HUES64 (cell line): Measurements from ENCODE around the gene SLC44A4. TPM values are rescaled to one million over a fixed set of nuclear protein-coding genes. Genes with fewer than 3 reads are reported as not detected.

Experiments
- H3K27ac ChIP-seq: 2 replicates; pipeline ENCODE4 v1.7.0; 2013; ENCODE audit warnings: low read depth, low read length, inconsistent platforms
- H3K27me3 ChIP-seq: 2 replicates; pipeline ENCODE4 v1.6.1; 2013; ENCODE audit warnings: mild to moderate bottlenecking, low read length; ENCODE audit not compliant: insufficient read depth
- H3K36me3 ChIP-seq: 2 replicates; pipeline ENCODE4 v1.6.1; 2013; ENCODE audit warnings: mild to moderate bottlenecking, low read length; ENCODE audit not compliant: insufficient read depth
- H3K4me1 ChIP-seq: 2 replicates; pipeline ENCODE4 v1.6.1; 2013; ENCODE audit warnings: mild to moderate bottlenecking, low read length, moderate library complexity; ENCODE audit not compliant: insufficient read depth
- H3K4me3 ChIP-seq: 2 replicates; pipeline ENCODE4 v1.5.1; 2013; ENCODE audit warnings: mild to moderate bottlenecking, low read length, moderate library complexity
- H3K9ac ChIP-seq: 2 replicates; pipeline ENCODE4 v1.6.1; 2013; ENCODE audit warnings: mild to moderate bottlenecking, low read depth, low read length
- H3K9me3 ChIP-seq: 2 replicates; pipeline ENCODE4 v1.6.1; 2013; ENCODE audit warnings: low read depth, low read length; ENCODE audit not compliant: insufficient read depth
- WGBS: fragments of 150-250, 120-280 bp; methylation state at CpG from one replicate; pipeline ENCODE4 v1.1.7; 2013; ENCODE audit warnings: missing lambda C conversion rate; 5-methylcytosine and 5-hydroxymethylcytosine counted together
- polyA plus RNA-seq, 2 experiments: library from polyadenylated mRNA; stranded (reverse); fragments of 50-300 nt; gene quantifications; one replicate each; pipeline ENCODE4 v1.2.3, GENCODE V29; 2013

SLC44A4 gene
- polyA plus RNA-seq (2013, experiment 1 of 2), result 0.50 TPM
- 0.82 TPM for polyA plus RNA-seq (2013, experiment 2 of 2)

DNA sequence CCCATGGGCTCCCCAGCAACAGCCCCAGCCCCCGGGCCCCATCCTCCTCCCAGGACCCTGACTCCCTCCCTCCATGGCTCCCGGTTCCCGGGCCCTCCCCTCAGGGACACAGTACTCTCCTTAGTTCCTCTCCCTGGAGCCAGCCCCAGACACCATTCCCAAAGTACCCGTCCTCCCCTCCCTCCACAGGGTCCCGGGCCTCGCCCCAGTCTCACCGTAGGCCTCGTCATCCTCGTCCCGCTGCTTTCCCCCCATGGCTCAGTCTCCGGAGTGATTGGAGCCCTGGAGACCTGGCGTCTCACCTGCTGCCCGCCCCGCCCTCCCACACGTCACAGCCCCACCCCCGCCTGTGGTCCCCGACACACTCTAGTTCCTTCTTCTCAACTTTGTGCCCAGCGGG lies at the start of gene SLC44A4:
Gene SLC44A4, minus strand, starts transcription at position 272 of the 400 bp plus-strand sequence. Its CDS starts 17 bp downstream, at position 255.
- Histone ChIP-seq H3K27ac (no peak within 1 kb of the TSS), H3K27me3 (no peaks in the 10 kb centered on the region), H3K4me3 (peak within 1 kb of the TSS; percentile 29; the same call in 1 of the 2 replicates), H3K36me3 (peaks cover 42% of the 10 kb centered on the region), H3K9ac (0 out of 2 replicates have a peak within 1 kb of the TSS, but pooled peaks have one; percentile 20), H3K4me1 (no peaks in the 10 kb centered on the region), H3K9me3 (no peaks in the 10 kb centered on the region)
- WGBS, result 60% methylated on average over 17 of the region's 18 CpGs

GRCh38 chr6:31928672-31928939 lies 49.8 kb upstream of the SLC44A4 start:
- H3K27me3 ChIP-seq, result no peaks in the 10 kb centered on the region
- 90% methylated on average over 9 of the region's 9 CpGs for WGBS
- no peaks in the 10 kb centered on the region for H3K4me1 ChIP-seq
- H3K4me3 ChIP-seq, result no peak overlapping the region
- no peak overlapping the region for H3K27ac ChIP-seq
- H3K9ac ChIP-seq, result no peak overlapping the region
- H3K9me3 ChIP-seq, result 0 out of 2 replicates have a peak, but pooled peaks cover 3% of the 10 kb centered on the region
- H3K36me3 ChIP-seq, result no peaks in the 10 kb centered on the region

- Histone ChIP-seq H3K36me3 (no peaks in the 10 kb centered on the region), H3K27ac (no peak overlapping the region), H3K9ac (no peak overlapping the region), H3K4me3 (no peak overlapping the region), H3K4me1 (no peaks in the 10 kb centered on the region), H3K27me3 (no peaks in the 10 kb centered on the region), H3K9me3 (0 out of 2 replicates have a peak, but pooled peaks cover under 1% of the 10 kb centered on the region)
- WGBS, result 90% methylated on average over 11 of the region's 11 CpGs
These were observed 49.3 kb upstream of the SLC44A4 start for GRCh38 chr6:31927863-31928671.

GRCh38 chr6:31927242-31927862 lies 48.6 kb upstream of the SLC44A4 start, which contains the start of gene C2:
TSS of gene C2 (plus strand) at chr6:31927717. CDS start at chr6:31927753, 36 bp downstream.
- 78% methylated on average over 11 of the region's 11 CpGs for WGBS
- no peak within 1 kb of the TSS for H3K27ac ChIP-seq
- H3K9me3 ChIP-seq, result no peaks in the 10 kb centered on the region
- no peak within 1 kb of the TSS for H3K4me3 ChIP-seq
- no peaks in the 10 kb centered on the region for H3K27me3 ChIP-seq
- H3K9ac ChIP-seq, result no peak within 1 kb of the TSS
- H3K4me1 ChIP-seq, result no peaks in the 10 kb centered on the region
- no peaks in the 10 kb centered on the region for H3K36me3 ChIP-seq

GRCh38 chr6:31922942-31923341 lies 44.1 kb upstream of the SLC44A4 start:
- H3K4me1 ChIP-seq, result no peaks in the 10 kb centered on the region
- 28% methylated on average over 5 of the region's 5 CpGs for WGBS

GRCh38 chr6:31920811-31921210 lies 42.0 kb upstream of the SLC44A4 start:
- Histone ChIP-seq H3K4me3 (no peak overlapping the region), H3K27me3 (no peaks in the 10 kb centered on the region), H3K27ac (no peak overlapping the region), H3K9me3 (no peaks in the 10 kb centered on the region), H3K36me3 (no peaks in the 10 kb centered on the region), H3K4me1 (no peaks in the 10 kb centered on the region), H3K9ac (no peak overlapping the region)
- 75% methylated on average over 2 of the region's 2 CpGs for WGBS

More at GRCh38 chr6:31922942-31923341, 44.1 kb upstream of the SLC44A4 start:
- Histone ChIP-seq H3K36me3 (no peaks in the 10 kb centered on the region), H3K27ac (no peak overlapping the region), H3K27me3 (no peaks in the 10 kb centered on the region), H3K9me3 (no peaks in the 10 kb centered on the region), H3K9ac (no peak overlapping the region), H3K4me3 (no peak overlapping the region)

GRCh38 chr6:31919624-31920303 lies 41.0 kb upstream of the SLC44A4 start:
- H3K4me1 ChIP-seq, result no peaks in the 10 kb centered on the region
- no peaks in the 10 kb centered on the region for H3K36me3 ChIP-seq
- H3K27me3 ChIP-seq, result no peaks in the 10 kb centered on the region
- H3K9ac ChIP-seq, result no peak overlapping the region
- H3K27ac ChIP-seq, result no peak overlapping the region
- WGBS, result 78% methylated on average over 6 of the region's 6 CpGs
- no peaks in the 10 kb centered on the region for H3K9me3 ChIP-seq
- no peak overlapping the region for H3K4me3 ChIP-seq

DNA sequence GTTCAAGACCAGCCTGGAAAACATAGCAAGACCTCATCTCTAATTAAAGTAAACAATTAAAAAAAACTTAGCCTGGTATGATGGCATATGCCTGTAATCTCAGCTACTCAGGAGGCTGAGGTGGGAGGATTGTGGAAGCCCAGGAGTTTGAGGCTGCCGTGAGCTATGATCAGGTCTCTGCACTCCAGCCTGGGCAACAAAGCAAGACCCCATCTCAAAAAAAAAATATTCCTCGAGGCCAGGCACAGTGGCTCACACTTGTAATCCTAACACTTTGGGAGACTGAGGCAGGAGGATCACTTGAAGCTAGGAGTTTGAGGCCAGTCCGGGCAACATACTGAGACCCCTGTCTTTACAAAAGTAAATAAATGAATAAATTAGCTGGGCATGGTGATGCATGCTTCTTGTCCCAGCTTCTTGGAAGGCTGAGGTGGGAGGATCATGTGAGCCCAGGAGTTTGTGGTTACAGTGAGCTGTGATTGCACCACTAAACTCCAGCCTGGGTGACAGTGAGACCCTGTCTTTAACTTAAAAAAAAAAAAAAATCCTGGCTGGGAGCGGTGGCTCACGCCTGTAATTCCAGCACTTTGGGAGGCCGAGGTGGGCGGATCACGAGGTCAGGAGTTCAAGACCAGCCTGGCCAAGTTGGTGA lies 39.4 kb upstream of the SLC44A4 start:
- WGBS, result 94% methylated on average over 8 of the region's 8 CpGs
- no peak overlapping the region for H3K9ac ChIP-seq

GRCh38 chr6:31915756-31916155 lies 37.0 kb upstream of the SLC44A4 start:
- no peak overlapping the region for H3K9ac ChIP-seq
- H3K4me3 ChIP-seq, result no peak overlapping the region
- WGBS, result 82% methylated on average over 6 of the region's 6 CpGs
- no peaks in the 10 kb centered on the region for H3K27me3 ChIP-seq
- no peak overlapping the region for H3K27ac ChIP-seq
- H3K36me3 ChIP-seq, result no peaks in the 10 kb centered on the region
- no peaks in the 10 kb centered on the region for H3K9me3 ChIP-seq
- no peaks in the 10 kb centered on the region for H3K4me1 ChIP-seq

More for the DNA sequence above, 39.4 kb upstream of the SLC44A4 start:
- no peaks in the 10 kb centered on the region for H3K27me3 ChIP-seq
- H3K4me3 ChIP-seq, result no peak overlapping the region
- H3K9me3 ChIP-seq, result no peaks in the 10 kb centered on the region
- no peaks in the 10 kb centered on the region for H3K4me1 ChIP-seq
- H3K36me3 ChIP-seq, result no peaks in the 10 kb centered on the region
- H3K27ac ChIP-seq, result no peak overlapping the region

DNA sequence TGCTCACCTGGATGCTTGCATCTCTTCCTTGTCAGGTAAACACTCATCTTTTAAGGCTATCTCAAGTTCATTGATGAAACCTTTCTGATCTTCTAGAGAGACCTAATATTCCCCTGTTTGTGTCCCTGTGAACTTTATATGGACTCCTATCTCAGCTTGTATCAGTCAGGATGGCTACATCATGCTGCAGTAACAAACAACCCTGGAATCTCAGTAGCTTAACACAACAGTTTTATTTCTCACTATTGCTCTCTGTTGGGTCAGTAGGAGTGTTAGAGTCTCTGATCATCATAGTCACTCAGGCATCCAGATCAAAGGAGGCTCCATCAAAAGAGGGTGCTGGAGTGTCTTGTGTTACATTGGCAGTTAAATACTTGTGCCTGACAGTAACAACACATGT lies 36.6 kb upstream of the SLC44A4 start:
- no peaks in the 10 kb centered on the region for H3K36me3 ChIP-seq
- no peaks in the 10 kb centered on the region for H3K4me1 ChIP-seq

More for the DNA sequence above, 36.6 kb upstream of the SLC44A4 start:
- Histone ChIP-seq H3K9me3 (no peaks in the 10 kb centered on the region), H3K27ac (no peak overlapping the region), H3K9ac (no peak overlapping the region), H3K27me3 (no peaks in the 10 kb centered on the region), H3K4me3 (no peak overlapping the region)
